Fibroblast of mammary gland (primary cell): Measurements from ENCODE around the gene LAMA2.

Experiments used
- DNase-seq: peaks from one replicate; pipeline ENCODE4 v3.0.0-alpha.2; 2010; ENCODE audit warnings: low read depth
- H3K4me3 ChIP-seq: 2 replicates; pipeline ENCODE4 v1.5.1; 2011; ENCODE audit warnings: low read depth, mild to moderate bottlenecking, low read length, moderate library complexity; ENCODE audit not compliant: control insufficient read depth
- CTCF ChIP-seq: conservative IDR thresholded peaks from 2 replicates; pipeline ENCODE4 v1.5.1; 2011; ENCODE audit warnings: low read depth, low read length, inconsistent platforms; ENCODE audit not compliant: control insufficient read depth, insufficient read depth

Gene LAMA2

GRCh38 chr6:129110690-129111343 lies 227.9 kb downstream of the LAMA2 start:
- no peak for TF ChIP-seq CTCF
- DNase-seq, result no peak
- no peak overlapping the region for H3K4me3 ChIP-seq

- H3K4me3 ChIP-seq, result no peak overlapping the region
- no peak for TF ChIP-seq CTCF
Measured at GRCh38 chr6:129111346-129111745, 228.4 kb downstream of the LAMA2 start.

GRCh38 chr6:129111853-129112252 lies 228.9 kb downstream of the LAMA2 start:
- no peak overlapping the region for H3K4me3 ChIP-seq
- no peak for DNase-seq
- TF ChIP-seq CTCF, result no peak

More at GRCh38 chr6:129111346-129111745, 228.4 kb downstream of the LAMA2 start:
- DNase-seq, result no peak

- TF ChIP-seq CTCF, result no peak
- DNase-seq, result no peak
- H3K4me3 ChIP-seq, result no peak overlapping the region
Measured at GRCh38 chr6:129112591-129112990, 229.7 kb downstream of the LAMA2 start.

- no peak overlapping the region for H3K4me3 ChIP-seq
- DNase-seq, result no peak
- no peak for TF ChIP-seq CTCF
Measured at GRCh38 chr6:129113637-129114036, 230.7 kb downstream of the LAMA2 start.

- H3K4me3 ChIP-seq, result no peak overlapping the region
- DNase-seq, result no peak
- TF ChIP-seq CTCF, result no peak
Measured at GRCh38 chr6:129114636-129115391, 231.9 kb downstream of the LAMA2 start.
